ENCODE results near the gene SFXN4. TPM values are rescaled to one million over a fixed set of nuclear protein-coding genes. Genes with fewer than 3 reads are reported as not detected.

The SFXN4 gene
- total RNA-seq, 1 experiment from 2014 or later, result 45.3 TPM

- Mint-ChIP-seq H3K9me3 (ENCODE audit: unreplicated experiment) (no peaks in the 10 kb centered on the region), H3K27me3 (ENCODE audit: insufficient read depth, unreplicated experiment) (no peaks in the 10 kb centered on the region), H3K4me3 (ENCODE audit: unreplicated experiment) (no peak overlapping the region), H3K4me1 (ENCODE audit: low read depth, unreplicated experiment) (peaks cover 7% of the 10 kb centered on the region), H3K36me3 (ENCODE audit: insufficient read depth, unreplicated experiment) (no peaks in the 10 kb centered on the region), H3K27ac (ENCODE audit: unreplicated experiment) (no peak overlapping the region)
- Histone ChIP-seq H3K4me1 (peaks cover 6% of the 10 kb centered on the region; the same call in 1 of the 2 replicates), H3K9me3 (no peaks in the 10 kb centered on the region), H3K27me3 (replicated peaks; ENCODE audit: control insufficient read depth, insufficient read depth, low read length) (no peaks in the 10 kb centered on the region), H3K36me3 (ENCODE audit: control insufficient read depth, insufficient read depth, low read length) (no peaks in the 10 kb centered on the region; the same call in 1 of the 2 replicates), H3K4me3 (ENCODE audit: low read depth, low read length) (no peak overlapping the region)
- BruUV-seq (replicated peaks), result no TSS peak
- TF ChIP-seq CTCF (IDR thresholded peaks at IDR 0.05; ENCODE audit: insufficient read depth in 1 of 2, low read depth in 1 of 2, low read length in 1 of 2, severe bottlenecking in 1 of 2, unreplicated experiment in 1 of 2), result peak in 1 of 2 experiments; percentile 34
- ChIA-PET POLR2A (no interaction called here), CTCF (interaction anchor here (0.5 to 3.8 kb wide), 7 partner anchors 8 to 410 kb away, joined by 3 to 95 read pairs (median 5); no protein-coding TSS in a partner anchor)
- DNase-seq, result no peak
- intact Hi-C loops (cut with micrococcal nuclease; ENCODE audit: unreplicated experiment), result loop anchor here (2.0 kb wide), 2 partner anchors 60 to 290 kb away; no protein-coding TSS in a partner anchor
Observed at GRCh38 chr10:119198438-119198837, 32.9 kb upstream of the SFXN4 start.

- no peak for TF ChIP-seq CTCF (IDR thresholded peaks at IDR 0.05; ENCODE audit: insufficient read depth in 1 of 2, low read depth in 1 of 2, low read length in 1 of 2, severe bottlenecking in 1 of 2, unreplicated experiment in 1 of 2)
- Mint-ChIP-seq H3K27me3 (ENCODE audit: insufficient read depth, unreplicated experiment) (no peaks in the 10 kb centered on the region), H3K27ac (ENCODE audit: unreplicated experiment) (no peak overlapping the region), H3K4me3 (ENCODE audit: unreplicated experiment) (no peak overlapping the region), H3K36me3 (ENCODE audit: insufficient read depth, unreplicated experiment) (no peaks in the 10 kb centered on the region), H3K9me3 (ENCODE audit: unreplicated experiment) (no peaks in the 10 kb centered on the region), H3K4me1 (ENCODE audit: low read depth, unreplicated experiment) (peaks cover 7% of the 10 kb centered on the region)
- no peak for DNase-seq
- BruUV-seq (replicated peaks), result no TSS peak
- H3K4me3 ChIP-seq (ENCODE audit: low read depth, low read length), result no peak overlapping the region
- no peaks in the 10 kb centered on the region for H3K9me3 ChIP-seq
- peaks cover 6% of the 10 kb centered on the region; the same call in 1 of the 2 replicates for H3K4me1 ChIP-seq
- H3K36me3 ChIP-seq (ENCODE audit: control insufficient read depth, insufficient read depth, low read length), result no peaks in the 10 kb centered on the region; the same call in 1 of the 2 replicates
- POLR2A ChIA-PET, result no interaction called here
- intact Hi-C loops (cut with micrococcal nuclease; ENCODE audit: unreplicated experiment), result loop anchor here (2.0 kb wide), 2 partner anchors 59 to 291 kb away; no protein-coding TSS in a partner anchor
- no peaks in the 10 kb centered on the region for H3K27me3 ChIP-seq (replicated peaks; ENCODE audit: control insufficient read depth, insufficient read depth, low read length)
- CTCF ChIA-PET, result interaction anchor here (0.5 to 3.8 kb wide), 4 partner anchors 9 to 321 kb away, joined by 3 to 95 read pairs (median 4); no protein-coding TSS in a partner anchor
Observed at GRCh38 chr10:119197921-119198320, 32.4 kb upstream of the SFXN4 start.

GRCh38 chr10:119191881-119192280 is 26.4 kb upstream of the SFXN4 start:
- intact Hi-C loops (cut with micrococcal nuclease; ENCODE audit: unreplicated experiment), result no loop called here
- Histone ChIP-seq H3K4me3 (ENCODE audit: low read depth, low read length) (no peak overlapping the region), H3K36me3 (ENCODE audit: control insufficient read depth, insufficient read depth, low read length) (no peaks in the 10 kb centered on the region), H3K9me3 (no peaks in the 10 kb centered on the region), H3K27me3 (replicated peaks; ENCODE audit: control insufficient read depth, insufficient read depth, low read length) (no peaks in the 10 kb centered on the region), H3K4me1 (peaks cover 16% of the 10 kb centered on the region; the same call in 1 of the 2 replicates)
- no peak for DNase-seq
- peaks cover 8% of the 10 kb centered on the region for H3K36me3 Mint-ChIP-seq (ENCODE audit: insufficient read depth, unreplicated experiment)
- no peaks in the 10 kb centered on the region for H3K27me3 Mint-ChIP-seq (ENCODE audit: insufficient read depth, unreplicated experiment)
- H3K9me3 Mint-ChIP-seq (ENCODE audit: unreplicated experiment), result no peaks in the 10 kb centered on the region
- POLR2A ChIA-PET, result interaction anchor here (0.6 kb wide), 1 partner anchor 459 kb away, joined by 3 read pairs; the partner anchor contains the start of gene BAG3
- no peak for TF ChIP-seq CTCF (IDR thresholded peaks at IDR 0.05; ENCODE audit: insufficient read depth in 1 of 2, low read depth in 1 of 2, low read length in 1 of 2, severe bottlenecking in 1 of 2, unreplicated experiment in 1 of 2)
- H3K4me1 Mint-ChIP-seq (ENCODE audit: low read depth, unreplicated experiment), result peaks cover 22% of the 10 kb centered on the region
- no peak overlapping the region for H3K4me3 Mint-ChIP-seq (ENCODE audit: unreplicated experiment)
- BruUV-seq (replicated peaks), result no TSS peak
- no peak overlapping the region for H3K27ac Mint-ChIP-seq (ENCODE audit: unreplicated experiment)
- CTCF ChIA-PET, result no interaction called here
